Gastrocnemius medialis (tissue), 4 donors: ENCODE data around the gene DMD.

Experiments
- POLR2A ChIP-seq, 2 donors: fragments of 450-650 bp; IDR thresholded peaks; one replicate each; pipeline ENCODE4 v1.6.1; 2017; ENCODE audit warnings: antibody characterized with exemption in 2 of 2, mild to moderate bottlenecking in 2 of 2, moderate library complexity in 2 of 2
- TF ChIP-seq, protein P1 (sequence below), 5 experiments: fragments of 450-650 bp in 3 of 5; fragments of 200-600 bp in 2 of 5; sonication (generic) in 2 of 5; IDR thresholded peaks in 4 of 5; conservative IDR thresholded peaks in 1 of 5; 1 replicate in 4 of 5; 2 replicates in 1 of 5; pipeline ENCODE4 v1.5.1; 2016 to 2019; ENCODE audit warnings: antibody characterized with exemption in 5 of 5, mild to moderate bottlenecking in 3 of 5, moderate library complexity in 3 of 5

DNA sequence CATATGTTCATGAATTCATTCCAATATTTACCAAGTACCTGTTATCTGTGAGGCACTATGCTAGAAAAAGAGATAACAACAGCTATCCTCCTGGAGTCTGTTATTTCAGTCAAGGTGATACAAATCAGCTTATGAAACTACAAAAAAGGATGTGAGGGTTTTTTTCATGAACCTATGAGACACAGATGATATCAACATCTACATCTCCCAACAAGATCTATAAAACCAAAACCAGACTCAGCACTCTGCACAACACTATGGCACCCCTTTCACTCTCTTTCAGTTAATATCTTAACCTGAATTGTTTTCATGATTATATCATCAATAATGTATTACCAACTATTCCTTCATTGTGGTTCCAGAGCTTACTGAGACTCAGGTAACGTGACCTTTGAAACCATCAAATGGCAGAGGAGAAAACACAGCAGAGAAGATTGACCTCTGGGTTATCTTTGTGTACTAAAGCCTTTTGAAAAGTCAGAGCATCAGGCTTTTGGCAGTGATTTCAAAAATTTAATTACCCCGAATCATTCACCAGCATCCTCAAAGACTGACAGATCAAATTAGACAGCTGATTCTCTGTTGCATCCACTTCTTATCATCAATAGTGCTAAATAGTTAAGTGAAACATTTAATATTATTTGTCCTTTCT is 1894.9 kb downstream of the DMD start:
- TF ChIP-seq, protein P1, sequence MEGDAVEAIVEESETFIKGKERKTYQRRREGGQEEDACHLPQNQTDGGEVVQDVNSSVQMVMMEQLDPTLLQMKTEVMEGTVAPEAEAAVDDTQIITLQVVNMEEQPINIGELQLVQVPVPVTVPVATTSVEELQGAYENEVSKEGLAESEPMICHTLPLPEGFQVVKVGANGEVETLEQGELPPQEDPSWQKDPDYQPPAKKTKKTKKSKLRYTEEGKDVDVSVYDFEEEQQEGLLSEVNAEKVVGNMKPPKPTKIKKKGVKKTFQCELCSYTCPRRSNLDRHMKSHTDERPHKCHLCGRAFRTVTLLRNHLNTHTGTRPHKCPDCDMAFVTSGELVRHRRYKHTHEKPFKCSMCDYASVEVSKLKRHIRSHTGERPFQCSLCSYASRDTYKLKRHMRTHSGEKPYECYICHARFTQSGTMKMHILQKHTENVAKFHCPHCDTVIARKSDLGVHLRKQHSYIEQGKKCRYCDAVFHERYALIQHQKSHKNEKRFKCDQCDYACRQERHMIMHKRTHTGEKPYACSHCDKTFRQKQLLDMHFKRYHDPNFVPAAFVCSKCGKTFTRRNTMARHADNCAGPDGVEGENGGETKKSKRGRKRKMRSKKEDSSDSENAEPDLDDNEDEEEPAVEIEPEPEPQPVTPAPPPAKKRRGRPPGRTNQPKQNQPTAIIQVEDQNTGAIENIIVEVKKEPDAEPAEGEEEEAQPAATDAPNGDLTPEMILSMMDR (IDR thresholded peaks at IDR 0.05 in 4 of 5, conservative IDR thresholded peaks at IDR 0.05 in 1 of 5), result no peak
- no peak for TF ChIP-seq POLR2A (IDR thresholded peaks at IDR 0.05)
